Measurements from ENCODE around the gene SYNM. TPM values are rescaled to one million over a fixed set of nuclear protein-coding genes. Genes with fewer than 3 reads are reported as not detected.

Gene SYNM
- total RNA-seq, 1 experiment from 2014 or later: 3.3 TPM

DNA sequence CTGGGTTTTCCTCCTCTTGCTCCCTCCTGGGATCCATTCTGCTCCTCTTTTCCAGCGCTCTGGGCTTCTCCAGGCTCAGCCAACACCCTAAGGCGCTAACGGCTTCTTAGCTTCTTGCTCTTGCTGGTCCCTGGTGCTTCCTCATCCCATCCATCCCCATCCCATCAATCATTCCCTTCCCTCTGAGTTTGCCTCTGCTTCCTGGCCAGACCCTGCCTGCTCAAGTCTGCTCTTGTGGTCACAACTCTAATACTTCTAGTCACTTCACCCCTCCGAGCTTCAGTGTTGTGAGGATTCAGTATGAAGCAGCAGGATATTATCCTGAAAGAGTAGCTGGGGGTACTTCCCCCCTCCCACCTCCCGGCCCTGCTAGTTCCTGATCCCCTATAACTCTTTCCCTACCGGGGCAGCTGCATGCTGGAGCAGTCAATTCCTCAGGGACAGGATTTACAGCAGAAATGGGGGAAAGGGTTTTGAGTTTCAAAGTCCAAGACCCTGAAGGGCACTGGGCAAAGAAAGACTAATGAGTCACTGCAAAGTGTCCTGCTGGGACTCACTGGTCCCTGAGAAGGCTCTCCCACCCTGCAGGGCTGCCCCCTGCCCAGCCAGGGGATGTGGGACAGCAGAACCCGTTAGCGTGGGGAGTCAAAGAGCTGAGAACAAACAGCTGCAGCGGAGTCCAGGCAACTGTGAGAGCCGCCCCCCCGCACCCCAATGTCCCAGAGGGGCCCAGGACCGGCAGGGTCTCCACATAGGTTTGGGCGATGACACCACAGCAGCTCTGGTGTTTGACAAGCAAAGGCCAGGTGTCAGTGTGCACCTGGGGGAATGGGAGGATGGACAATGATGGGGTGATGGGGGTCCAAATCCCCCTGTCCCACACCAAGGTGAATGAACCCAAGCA is 2.3 kb upstream of the SYNM start:
- Histone ChIP-seq H3K9me2 (ENCODE audit: insufficient read depth) (no peaks in the 10 kb centered on the region), H3K27me3 (ENCODE audit: insufficient read depth, low read length) (no peaks in the 10 kb centered on the region), H3K9ac (ENCODE audit: low read length) (no peak overlapping the region), H3K9me3 (ENCODE audit: control insufficient read depth in 1 of 2, insufficient read depth in 1 of 2, low read depth in 1 of 2, low read length in 2 of 2) (no peaks in the 10 kb centered on the region), H3K36me3 (ENCODE audit: control insufficient read depth in 1 of 2, insufficient read depth in 2 of 2, low read length in 2 of 2) (no peaks in the 10 kb centered on the region), H4K20me1 (ENCODE audit: insufficient read depth) (no peaks in the 10 kb centered on the region), H3K4me2 (ENCODE audit: low read length) (no peak overlapping the region), H3K27ac (ENCODE audit: low read depth, low read length) (no peak overlapping the region), H3K4me3 (replicated peaks in 1 of 2; ENCODE audit: low read depth in 1 of 2, low read length in 2 of 2) (no peak overlapping the region), H3K79me2 (ENCODE audit: insufficient read depth, low read length) (no peaks in the 10 kb centered on the region), H3K4me1 (ENCODE audit: control insufficient read depth in 1 of 2, insufficient read depth in 2 of 2, low read length in 2 of 2) (peaks cover 3 to 16% of the 10 kb centered on the region in 2 experiments; a peak in 3 of 4 replicates), H2AFZ (ENCODE audit: low read depth, low read length, poor library complexity, severe bottlenecking) (no peak overlapping the region)
- intact Hi-C loops (cut with micrococcal nuclease): loop anchor here (5.0 to 10.0 kb wide), 2 partner anchors 150 to 652 kb away; partner anchors contain the start of gene LRRC28
- TF ChIP-seq ZFX (IDR thresholded peaks at IDR 0.05): no peak
- TF ChIP-seq EZH2 (IDR thresholded peaks at IDR 0.05): no peak
- TF ChIP-seq ELF1 (IDR thresholded peaks at IDR 0.05; ENCODE audit: borderline replicate concordance, low read depth): no peak
- TF ChIP-seq RAD21 (IDR thresholded peaks at IDR 0.05; ENCODE audit: low read depth): no peak
- TF ChIP-seq CEBPB (IDR thresholded peaks at IDR 0.05; ENCODE audit: low read depth): no peak
- TF ChIP-seq, protein P1, sequence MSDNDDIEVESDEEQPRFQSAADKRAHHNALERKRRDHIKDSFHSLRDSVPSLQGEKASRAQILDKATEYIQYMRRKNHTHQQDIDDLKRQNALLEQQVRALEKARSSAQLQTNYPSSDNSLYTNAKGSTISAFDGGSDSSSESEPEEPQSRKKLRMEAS (IDR thresholded peaks at IDR 0.05): no peak
- TF ChIP-seq SP1 (IDR thresholded peaks at IDR 0.05; ENCODE audit: low read depth): no peak
- TF ChIP-seq POLR2A (IDR thresholded peaks at IDR 0.05; ENCODE audit: borderline replicate concordance, extremely low read depth, insufficient read depth, insufficient read length): no peak
- TF ChIP-seq SIN3A (IDR thresholded peaks at IDR 0.05; ENCODE audit: low read depth): no peak
- TF ChIP-seq, protein P2, sequence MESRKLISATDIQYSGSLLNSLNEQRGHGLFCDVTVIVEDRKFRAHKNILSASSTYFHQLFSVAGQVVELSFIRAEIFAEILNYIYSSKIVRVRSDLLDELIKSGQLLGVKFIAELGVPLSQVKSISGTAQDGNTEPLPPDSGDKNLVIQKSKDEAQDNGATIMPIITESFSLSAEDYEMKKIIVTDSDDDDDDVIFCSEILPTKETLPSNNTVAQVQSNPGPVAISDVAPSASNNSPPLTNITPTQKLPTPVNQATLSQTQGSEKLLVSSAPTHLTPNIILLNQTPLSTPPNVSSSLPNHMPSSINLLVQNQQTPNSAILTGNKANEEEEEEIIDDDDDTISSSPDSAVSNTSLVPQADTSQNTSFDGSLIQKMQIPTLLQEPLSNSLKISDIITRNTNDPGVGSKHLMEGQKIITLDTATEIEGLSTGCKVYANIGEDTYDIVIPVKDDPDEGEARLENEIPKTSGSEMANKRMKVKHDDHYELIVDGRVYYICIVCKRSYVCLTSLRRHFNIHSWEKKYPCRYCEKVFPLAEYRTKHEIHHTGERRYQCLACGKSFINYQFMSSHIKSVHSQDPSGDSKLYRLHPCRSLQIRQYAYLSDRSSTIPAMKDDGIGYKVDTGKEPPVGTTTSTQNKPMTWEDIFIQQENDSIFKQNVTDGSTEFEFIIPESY (IDR thresholded peaks at IDR 0.05; ENCODE audit: extremely low read depth, insufficient replicate concordance, low read length): no peak
- no peak for TF ChIP-seq FOSL1 (IDR thresholded peaks at IDR 0.05; ENCODE audit: low read depth)
- TF ChIP-seq ZNF274 (IDR thresholded peaks at IDR 0.05; ENCODE audit: low read depth, low read length): no peak
- TF ChIP-seq EGR1 (IDR thresholded peaks at IDR 0.05; ENCODE audit: low read depth): no peak
- TF ChIP-seq TCF7L2 (IDR thresholded peaks at IDR 0.05; ENCODE audit: borderline replicate concordance, extremely low read depth, insufficient read depth, insufficient read length): no peak
- TF ChIP-seq YY1 (IDR thresholded peaks at IDR 0.05; ENCODE audit: extremely low read depth, insufficient replicate concordance, low read depth, low read length): no peak
- TF ChIP-seq, protein P3, sequence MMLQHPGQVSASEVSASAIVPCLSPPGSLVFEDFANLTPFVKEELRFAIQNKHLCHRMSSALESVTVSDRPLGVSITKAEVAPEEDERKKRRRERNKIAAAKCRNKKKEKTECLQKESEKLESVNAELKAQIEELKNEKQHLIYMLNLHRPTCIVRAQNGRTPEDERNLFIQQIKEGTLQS (IDR thresholded peaks at IDR 0.05): no peak
- no peak for TF ChIP-seq EZH2phosphoT487 (IDR thresholded peaks at IDR 0.05; ENCODE audit: borderline replicate concordance)
- TF ChIP-seq JUND (IDR thresholded peaks at IDR 0.05): no peak
- no peak for TF ChIP-seq POLR2AphosphoS5 (IDR thresholded peaks at IDR 0.05; ENCODE audit: low read depth, low read length)
- no peak for TF ChIP-seq SRF (IDR thresholded peaks at IDR 0.05; ENCODE audit: low read depth)
- ATAC-seq (no peak), DNase-seq (ENCODE audit: low read depth, low spot score) (no peak)
- CTCF ChIA-PET: interaction anchor here (1.0 to 1.7 kb wide), 2 partner anchors 26 to 674 kb away, joined by 4 read pairs; no protein-coding TSS in a partner anchor
- RAD21 ChIA-PET (ENCODE audit: low non-redundant PET in 1 of 2, low total read pairs in 2 of 2, uncharacterized antibody in 2 of 2, unreplicated experiment in 2 of 2): no interaction called here
- POLR2A ChIA-PET: no interaction called here
- BruUV-seq (replicated peaks): no TSS peak

Measured in HCT116 (cell line).